ENCODE measurements around the gene GNAQ. TPM values are rescaled to one million over a fixed set of nuclear protein-coding genes. Genes with fewer than 3 reads are reported as not detected.

Gene GNAQ
- total RNA-seq, 1 experiment from 2014 or later = 28.7 TPM

GRCh38 chr9:77996696-77997095 is 34.9 kb downstream of the GNAQ start:
- peaks cover 10% of the 10 kb centered on the region; the same call in 1 of the 2 replicates for H3K79me2 ChIP-seq (ENCODE audit: insufficient read depth, low read length)

More at GRCh38 chr9:77996696-77997095, 34.9 kb downstream of the GNAQ start:
- ChIA-PET POLR2A (no interaction called here), CTCF (no interaction called here), RAD21 (ENCODE audit: low non-redundant PET in 1 of 2, low total read pairs in 2 of 2, uncharacterized antibody in 2 of 2, unreplicated experiment in 2 of 2) (no interaction called here)
- H3K27me3 ChIP-seq (ENCODE audit: insufficient read depth, low read length) = no peaks in the 10 kb centered on the region
- no peaks in the 10 kb centered on the region for H3K9me3 ChIP-seq (ENCODE audit: control insufficient read depth in 1 of 2, insufficient read depth in 1 of 2, low read depth in 1 of 2, low read length in 2 of 2)
- intact Hi-C loops (cut with micrococcal nuclease) = no loop called here
- DNase-seq (ENCODE audit: low read depth, low spot score) (no peak), ATAC-seq (no peak)
- H3K27ac ChIP-seq (ENCODE audit: low read depth, low read length) = no peak overlapping the region
- H3K9me2 ChIP-seq (ENCODE audit: insufficient read depth) = no peaks in the 10 kb centered on the region
- no peak overlapping the region for H3K4me3 ChIP-seq (replicated peaks in 1 of 2; ENCODE audit: low read depth in 1 of 2, low read length in 2 of 2)
- TF ChIP-seq, protein P1, sequence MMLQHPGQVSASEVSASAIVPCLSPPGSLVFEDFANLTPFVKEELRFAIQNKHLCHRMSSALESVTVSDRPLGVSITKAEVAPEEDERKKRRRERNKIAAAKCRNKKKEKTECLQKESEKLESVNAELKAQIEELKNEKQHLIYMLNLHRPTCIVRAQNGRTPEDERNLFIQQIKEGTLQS (IDR thresholded peaks at IDR 0.05) = no peak
- TF ChIP-seq SIN3A (IDR thresholded peaks at IDR 0.05; ENCODE audit: low read depth) (no peak), ZNF274 (IDR thresholded peaks at IDR 0.05; ENCODE audit: low read depth, low read length) (no peak), ELF1 (IDR thresholded peaks at IDR 0.05; ENCODE audit: borderline replicate concordance, low read depth) (no peak), CEBPB (IDR thresholded peaks at IDR 0.05; ENCODE audit: low read depth) (no peak), TCF7L2 (IDR thresholded peaks at IDR 0.05; ENCODE audit: borderline replicate concordance, extremely low read depth, insufficient read depth, insufficient read length) (no peak), SP1 (IDR thresholded peaks at IDR 0.05; ENCODE audit: low read depth) (no peak), RAD21 (IDR thresholded peaks at IDR 0.05; ENCODE audit: low read depth) (no peak), FOSL1 (IDR thresholded peaks at IDR 0.05; ENCODE audit: low read depth) (no peak), CBX3 (IDR thresholded peaks at IDR 0.05; ENCODE audit: low read depth) (no peak), POLR2AphosphoS5 (IDR thresholded peaks at IDR 0.05; ENCODE audit: low read depth, low read length) (no peak), POLR2A (IDR thresholded peaks at IDR 0.05; ENCODE audit: borderline replicate concordance, extremely low read depth, insufficient read depth, insufficient read length) (no peak)
- TF ChIP-seq, protein P2, sequence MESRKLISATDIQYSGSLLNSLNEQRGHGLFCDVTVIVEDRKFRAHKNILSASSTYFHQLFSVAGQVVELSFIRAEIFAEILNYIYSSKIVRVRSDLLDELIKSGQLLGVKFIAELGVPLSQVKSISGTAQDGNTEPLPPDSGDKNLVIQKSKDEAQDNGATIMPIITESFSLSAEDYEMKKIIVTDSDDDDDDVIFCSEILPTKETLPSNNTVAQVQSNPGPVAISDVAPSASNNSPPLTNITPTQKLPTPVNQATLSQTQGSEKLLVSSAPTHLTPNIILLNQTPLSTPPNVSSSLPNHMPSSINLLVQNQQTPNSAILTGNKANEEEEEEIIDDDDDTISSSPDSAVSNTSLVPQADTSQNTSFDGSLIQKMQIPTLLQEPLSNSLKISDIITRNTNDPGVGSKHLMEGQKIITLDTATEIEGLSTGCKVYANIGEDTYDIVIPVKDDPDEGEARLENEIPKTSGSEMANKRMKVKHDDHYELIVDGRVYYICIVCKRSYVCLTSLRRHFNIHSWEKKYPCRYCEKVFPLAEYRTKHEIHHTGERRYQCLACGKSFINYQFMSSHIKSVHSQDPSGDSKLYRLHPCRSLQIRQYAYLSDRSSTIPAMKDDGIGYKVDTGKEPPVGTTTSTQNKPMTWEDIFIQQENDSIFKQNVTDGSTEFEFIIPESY (IDR thresholded peaks at IDR 0.05; ENCODE audit: extremely low read depth, insufficient replicate concordance, low read length) = no peak
- H4K20me1 ChIP-seq (ENCODE audit: insufficient read depth) = no peaks in the 10 kb centered on the region
- no peak overlapping the region for H2AFZ ChIP-seq (ENCODE audit: low read depth, low read length, poor library complexity, severe bottlenecking)
- no TSS peak for BruUV-seq (replicated peaks)
- H3K4me2 ChIP-seq (ENCODE audit: low read length) = no peak overlapping the region
- H3K36me3 ChIP-seq (ENCODE audit: control insufficient read depth in 1 of 2, insufficient read depth in 2 of 2, low read length in 2 of 2) = no peaks in the 10 kb centered on the region
- H3K9ac ChIP-seq (ENCODE audit: low read length) = no peak overlapping the region
- H3K4me1 ChIP-seq (ENCODE audit: control insufficient read depth in 1 of 2, insufficient read depth in 2 of 2, low read length in 2 of 2) = no peaks in the 10 kb centered on the region
